Parietal lobe (tissue), 1 donor: Measurements from ENCODE around the gene ZNF780B. TPM values are rescaled to one million over a fixed set of nuclear protein-coding genes. Genes with fewer than 3 reads are reported as not detected.

Experiments used
- total RNA-seq: library from RNA; depleted of rRNA; stranded (reverse); fragments of >200 nt; gene quantifications from one replicate; pipeline ENCODE4 v1.2.3, GENCODE V29; 2014

Gene ZNF780B
- total RNA-seq: 110 TPM

GRCh38 chr19:40055832-40056504 lies at the start of gene ZNF780B:
Gene ZNF780B (minus strand): TSS chr19:40056231. CDS start chr19:40050332, 5,899 bp downstream.

GRCh38 chr19:40090241-40091204 lies 34.5 kb upstream of the ZNF780B start, which contains the start of gene ZNF780A:
Gene ZNF780A (minus strand): TSS chr19:40090943. CDS start chr19:40084753, 6,190 bp downstream.

GRCh38 chr19:39996811-39997637 lies 59.0 kb downstream of the ZNF780B start, which contains the start of gene ZNF546:
Gene ZNF546 (plus strand): TSS chr19:39997060. CDS start chr19:39998327, 1,267 bp downstream.

Other genes starting within 250 kb of the ZNF780B start
- gene DYRK1B, start 222.1 kb downstream of the ZNF780B start, total RNA-seq: 30.4 TPM
- 121 TPM for gene FBL, start 209.9 kb downstream of the ZNF780B start, total RNA-seq
- 5.0 TPM for gene FCGBP, start 121.6 kb downstream of the ZNF780B start, total RNA-seq
- gene PSMC4, start 85.1 kb downstream of the ZNF780B start, total RNA-seq: 78.3 TPM
- 20.3 TPM for gene ZNF546, start 59.2 kb downstream of the ZNF780B start, total RNA-seq
- gene ZNF780A, start 34.7 kb upstream of the ZNF780B start, total RNA-seq: 50.7 TPM
- gene MAP3K10, start 135.2 kb upstream of the ZNF780B start, total RNA-seq: 43.5 TPM
- gene TTC9B, start 162.2 kb upstream of the ZNF780B start, total RNA-seq: 41.6 TPM
- gene CCNP, start 170.5 kb upstream of the ZNF780B start, total RNA-seq: 0.94 TPM
- 131 TPM for gene AKT2, start 229.1 kb upstream of the ZNF780B start, total RNA-seq